Keratinocyte (primary cell): ENCODE results near the gene DDR2.

Experiments
- EZH2 ChIP-seq: IDR thresholded peaks from one replicate; pipeline ENCODE4 v1.6.1; 2012; ENCODE audit warnings: inconsistent platforms, mild to moderate bottlenecking, low read length, moderate library complexity
- TF ChIP-seq, protein P1 (sequence below), 3 experiments: IDR thresholded peaks in 1 of 3; conservative IDR thresholded peaks in 1 of 3; optimal IDR thresholded peaks in 1 of 3; 2 replicates in 2 of 3; 3 replicates in 1 of 3; pipeline versions ENCODE3 to v1.5.1; 2011; ENCODE audit warnings: low read length in 3 of 3, mild to moderate bottlenecking in 3 of 3, moderate library complexity in 2 of 3, control low read depth in 1 of 3, inconsistent platforms in 1 of 3; ENCODE audit not compliant: insufficient read depth in 2 of 3; ENCODE audit errors: extremely low read depth in 1 of 3

DNA sequence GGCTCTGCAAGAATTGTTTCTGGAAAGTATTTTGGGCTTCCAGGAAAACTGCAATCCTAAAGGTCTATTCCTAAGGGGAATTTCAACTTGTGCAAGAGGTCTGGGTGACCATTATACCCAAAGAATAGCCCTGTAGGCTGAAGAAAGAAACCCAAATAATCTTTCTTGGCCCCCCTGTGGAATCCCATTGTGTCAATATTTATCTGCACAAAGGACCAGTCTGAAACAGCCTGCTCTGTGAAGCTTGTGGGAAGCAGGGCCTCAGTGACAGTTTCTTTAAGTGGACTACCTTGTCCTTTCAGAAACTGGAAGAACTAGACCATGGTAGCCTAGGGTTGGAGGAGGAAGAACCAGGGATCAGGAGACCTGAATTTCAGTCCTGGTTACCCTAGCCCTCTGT is 99.8 kb downstream of the DDR2 start:
- TF ChIP-seq, protein P1, sequence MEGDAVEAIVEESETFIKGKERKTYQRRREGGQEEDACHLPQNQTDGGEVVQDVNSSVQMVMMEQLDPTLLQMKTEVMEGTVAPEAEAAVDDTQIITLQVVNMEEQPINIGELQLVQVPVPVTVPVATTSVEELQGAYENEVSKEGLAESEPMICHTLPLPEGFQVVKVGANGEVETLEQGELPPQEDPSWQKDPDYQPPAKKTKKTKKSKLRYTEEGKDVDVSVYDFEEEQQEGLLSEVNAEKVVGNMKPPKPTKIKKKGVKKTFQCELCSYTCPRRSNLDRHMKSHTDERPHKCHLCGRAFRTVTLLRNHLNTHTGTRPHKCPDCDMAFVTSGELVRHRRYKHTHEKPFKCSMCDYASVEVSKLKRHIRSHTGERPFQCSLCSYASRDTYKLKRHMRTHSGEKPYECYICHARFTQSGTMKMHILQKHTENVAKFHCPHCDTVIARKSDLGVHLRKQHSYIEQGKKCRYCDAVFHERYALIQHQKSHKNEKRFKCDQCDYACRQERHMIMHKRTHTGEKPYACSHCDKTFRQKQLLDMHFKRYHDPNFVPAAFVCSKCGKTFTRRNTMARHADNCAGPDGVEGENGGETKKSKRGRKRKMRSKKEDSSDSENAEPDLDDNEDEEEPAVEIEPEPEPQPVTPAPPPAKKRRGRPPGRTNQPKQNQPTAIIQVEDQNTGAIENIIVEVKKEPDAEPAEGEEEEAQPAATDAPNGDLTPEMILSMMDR (optimal IDR thresholded peaks at IDR 0.05 in 1 of 3, IDR thresholded peaks at IDR 0.05 in 1 of 3, conservative IDR thresholded peaks at IDR 0.05 in 1 of 3; ENCODE audit: extremely low read depth in 1 of 3, insufficient read depth in 2 of 3, low read length in 3 of 3) = no peak
- no peak for TF ChIP-seq EZH2
